ENCODE measurements around the gene EDN3.

Gene EDN3

DNA sequence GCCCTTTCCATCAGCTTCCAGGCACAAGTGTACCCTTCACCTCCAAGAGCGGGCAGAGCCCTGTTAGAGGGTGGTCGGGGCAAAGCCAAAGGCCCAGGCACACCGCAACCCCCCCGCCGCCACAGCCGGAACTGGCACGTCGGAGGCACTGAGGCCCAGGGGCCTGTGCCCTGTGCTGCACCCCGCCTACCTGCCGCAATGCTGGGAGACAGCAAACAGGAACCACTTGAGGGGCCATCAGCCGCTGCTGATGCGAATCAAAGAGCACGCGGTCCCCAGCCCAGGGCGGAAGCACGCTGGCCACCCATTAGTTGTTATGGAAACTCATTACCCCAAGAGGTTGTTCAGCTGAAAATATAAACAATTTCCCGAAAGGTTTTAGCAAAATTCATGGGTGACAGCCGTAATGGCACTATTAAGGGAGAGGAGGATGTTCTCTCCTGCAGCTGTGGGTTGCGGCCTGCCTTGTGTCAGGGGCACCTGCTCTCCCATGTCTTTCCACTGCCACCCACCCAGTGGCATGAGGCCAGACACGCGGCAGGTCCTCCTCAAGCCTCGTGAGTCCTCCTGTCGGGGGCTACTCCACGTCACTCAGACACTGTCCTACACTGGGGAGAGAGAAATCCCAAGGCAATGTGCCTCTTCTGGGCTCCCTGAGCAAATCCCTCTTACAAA is 65.3 kb downstream of the EDN3 start:
- DNase-seq: no peak

DNA sequence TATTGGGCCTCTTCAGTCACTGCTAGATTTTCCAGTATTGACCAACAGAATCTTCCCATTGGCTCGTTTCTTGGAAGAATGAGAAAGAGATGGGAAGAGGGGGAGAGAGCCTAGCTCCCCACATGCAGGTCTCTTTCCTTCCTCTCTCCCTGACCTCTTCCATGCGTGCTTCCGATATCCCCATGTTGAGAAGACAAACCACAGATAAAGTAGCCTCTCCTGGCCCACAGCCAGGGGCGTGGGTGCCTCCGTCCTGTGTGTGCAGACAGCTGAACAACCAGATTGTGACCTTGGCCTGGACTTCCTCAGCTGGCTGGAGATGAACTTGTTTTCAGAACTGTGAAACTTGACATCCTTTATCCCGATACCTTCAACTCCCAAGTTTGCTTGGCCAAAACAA is 71.0 kb downstream of the EDN3 start:
- no peak for DNase-seq

- no peak for DNase-seq
Observed at GRCh38 chr20:59374261-59374660, 73.8 kb downstream of the EDN3 start.

DNA sequence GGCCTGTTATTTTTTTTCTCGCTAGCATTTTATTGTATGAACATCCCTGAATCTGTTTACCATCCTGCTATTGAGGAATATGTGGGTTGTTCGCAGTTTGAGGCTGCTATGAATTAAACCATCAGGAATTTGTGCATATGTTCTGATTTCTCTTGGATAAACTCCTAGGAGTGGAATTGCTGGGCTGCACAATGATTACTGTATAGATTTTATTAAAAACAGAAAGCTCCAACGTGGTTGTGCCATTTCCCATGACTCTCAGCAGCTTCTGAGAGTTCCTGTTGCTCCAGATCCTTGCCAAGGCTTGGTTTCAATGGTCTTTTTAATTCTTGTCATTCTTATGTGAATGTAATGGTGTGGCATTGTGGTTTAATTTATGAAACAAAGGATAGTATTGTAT is 75.1 kb downstream of the EDN3 start:
- no peak for DNase-seq
